Thyroid gland (tissue), 4 donors: ENCODE measurements around the gene OR3A3. TPM values are rescaled to one million over a fixed set of nuclear protein-coding genes. Genes with fewer than 3 reads are reported as not detected.
"Not testable (repeated sequence)": the region's sequence is repeated elsewhere in the genome, so short reads cannot be mapped to it uniquely, and the experiment has no call there.

ENCODE experiments used
- DNase-seq, 2 donors: peaks; one replicate each; pipeline ENCODE4 v3.0.0-alpha.2; 2019
- H3K27ac ChIP-seq, 3 donors: fragments of 200-600 bp; sonication (generic); 1 replicate in 2 of 3; 2 replicates in 1 of 3; pipeline ENCODE4 v1.5.1; 2016 to 2019; ENCODE audit warnings: mild to moderate bottlenecking in 1 of 3, moderate library complexity in 1 of 3
- H3K27me3 ChIP-seq: fragments of 200-600 bp; sonication (generic); one replicate; pipeline ENCODE4 v1.5.1; 2019
- H3K36me3 ChIP-seq, 2 donors: fragments of 200-600 bp; sonication (generic); one replicate each; pipeline ENCODE4 v1.5.1; 2016 to 2019
- H3K4me1 ChIP-seq, 2 donors: fragments of 200-600 bp; sonication (generic); one replicate each; pipeline ENCODE4 v1.5.1; 2017 to 2019
- H3K4me3 ChIP-seq, 3 donors: fragments of 200-600 bp; sonication (generic); replicated peaks in 1 of 3; 1 replicate in 2 of 3; 2 replicates in 1 of 3; pipeline ENCODE4 v1.5.1; 2016; ENCODE audit warnings: mild to moderate bottlenecking in 1 of 3
- H3K9me3 ChIP-seq: fragments of 200-600 bp; sonication (generic); one replicate; pipeline ENCODE4 v1.5.1; 2017
- CTCF ChIP-seq, 6 experiments: fragments of 200-600 bp in 3 of 6; fragments of 450-650 bp in 3 of 6; sonication (generic) in 3 of 6; IDR thresholded peaks; one replicate each; pipeline ENCODE4 v1.5.1; 2016 to 2019; ENCODE audit warnings: antibody characterized with exemption in 6 of 6, mild to moderate bottlenecking in 2 of 6, inconsistent platforms in 1 of 6, moderate library complexity in 1 of 6
- POLR2A ChIP-seq, 2 donors: fragments of 450-650 bp; IDR thresholded peaks; one replicate each; pipeline ENCODE4 v1.6.1; 2017; ENCODE audit warnings: antibody characterized with exemption in 2 of 2, mild to moderate bottlenecking in 2 of 2, moderate library complexity in 1 of 2
- WGBS, 2 donors: methylation state at CpG; one replicate each; pipeline ENCODE4 v1.1.5; 2017; 5-methylcytosine and 5-hydroxymethylcytosine counted together
- intact Hi-C: fragments of 100-400 bp; cut with DNase I; formaldehyde crosslinking; loops from one replicate; pipeline ENCODE4 v1.15.1; 2023
- total RNA-seq, 4 donors: library from RNA; depleted of rRNA; stranded (reverse); fragments of >200 nt; gene quantifications; one replicate each; pipeline ENCODE4 v1.2.3, GENCODE V29; 2016

The OR3A3 gene
- total RNA-seq: not detected

DNA sequence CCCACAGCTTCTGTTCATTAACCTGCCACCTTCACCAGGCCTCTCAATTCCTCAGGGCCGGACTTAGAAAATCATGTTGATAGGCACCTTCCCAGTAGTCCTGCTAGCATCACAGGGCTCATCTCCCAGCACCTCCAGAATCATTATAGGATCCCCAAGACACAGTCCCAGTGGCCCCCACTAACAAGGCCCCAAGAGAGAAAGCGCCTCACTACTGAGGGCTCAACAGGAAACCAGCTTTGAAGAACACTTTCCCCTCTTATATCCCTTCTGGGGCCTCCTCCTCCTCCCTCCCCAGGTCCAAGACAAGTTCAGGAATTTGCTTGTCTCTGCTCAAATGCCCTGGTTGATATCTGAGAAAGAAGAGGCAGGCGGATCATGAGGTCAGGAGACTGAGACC lies at the start of gene OR3A3:
Gene OR3A3, plus strand, starts transcription at position 301 of the 400 bp plus-strand sequence.
- WGBS, 2 donors: 81 to 86% methylated on average over 3 of the region's 3 CpGs
- no peak within 1 kb of the TSS for H3K4me3 ChIP-seq
- no peak for TF ChIP-seq POLR2A (IDR thresholded peaks at IDR 0.05)
- no peak for TF ChIP-seq CTCF (IDR thresholded peaks at IDR 0.05)

DNA sequence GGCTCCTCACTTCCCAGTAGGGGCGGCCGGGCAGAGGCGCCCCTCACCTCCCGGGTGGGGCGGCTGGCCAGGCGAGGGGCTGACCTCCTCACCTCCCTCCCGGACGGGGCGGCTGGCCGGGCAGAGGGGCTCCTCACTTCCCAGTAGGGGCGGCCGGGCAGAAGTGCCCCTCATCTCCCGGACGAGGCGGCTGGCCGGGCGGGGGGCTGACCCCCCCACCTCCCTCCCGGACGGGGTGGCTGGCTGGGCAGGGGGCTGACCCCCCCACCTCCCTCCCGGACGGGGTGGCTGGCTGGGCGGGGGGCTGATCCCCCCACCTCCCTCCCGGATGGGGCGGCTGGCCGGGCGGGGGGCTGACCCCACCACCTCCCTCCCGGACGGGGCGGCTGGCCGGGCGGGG lies 40.0 kb upstream of the OR3A3 start:
- H3K27me3 ChIP-seq, intact Hi-C loops, H3K4me3 ChIP-seq, DNase-seq, H3K36me3 ChIP-seq, H3K27ac ChIP-seq, H3K4me1 ChIP-seq, H3K9me3 ChIP-seq: not testable (repeated sequence)
- WGBS, 2 donors: no CpG with 5 or more reads among the region's 31 CpGs

More for the DNA sequence above, at the start of gene OR3A3:
- no peak within 1 kb of the TSS for H3K27ac ChIP-seq
- no peak for DNase-seq
- no peaks in the 10 kb centered on the region for H3K9me3 ChIP-seq
- H3K4me1 ChIP-seq: no peaks in the 10 kb centered on the region
- intact Hi-C loops: no loop called here
- no peaks in the 10 kb centered on the region for H3K27me3 ChIP-seq
- no peaks in the 10 kb centered on the region for H3K36me3 ChIP-seq

GRCh38 chr17:3378321-3378720 lies 32.8 kb upstream of the OR3A3 start:
- Histone ChIP-seq H3K9me3 (no peaks in the 10 kb centered on the region), H3K27me3 (no peaks in the 10 kb centered on the region), H3K4me3 (no peak overlapping the region), H3K27ac (no peak overlapping the region), H3K36me3 (no peaks in the 10 kb centered on the region), H3K4me1 (no peaks in the 10 kb centered on the region)
- DNase-seq: no peak
- intact Hi-C loops: no loop called here
- TF ChIP-seq CTCF (IDR thresholded peaks at IDR 0.05): no peak
- no peak for TF ChIP-seq POLR2A (IDR thresholded peaks at IDR 0.05)
- WGBS, 2 donors: 65 to 80% methylated on average over 4 to 7 of the region's 8 CpGs

- intact Hi-C loops: no loop called here
- Histone ChIP-seq H3K9me3 (no peaks in the 10 kb centered on the region), H3K36me3 (no peaks in the 10 kb centered on the region), H3K4me3 (no peak overlapping the region), H3K4me1 (no peaks in the 10 kb centered on the region), H3K27me3 (no peaks in the 10 kb centered on the region), H3K27ac (no peak overlapping the region)
- DNase-seq: no peak
- TF ChIP-seq CTCF (IDR thresholded peaks at IDR 0.05) (no peak), POLR2A (IDR thresholded peaks at IDR 0.05) (no peak)
- WGBS, 2 donors: 63 to 72% methylated on average over 5 of the region's 5 CpGs
Observed at GRCh38 chr17:3381957-3382356, 29.2 kb upstream of the OR3A3 start.

DNA sequence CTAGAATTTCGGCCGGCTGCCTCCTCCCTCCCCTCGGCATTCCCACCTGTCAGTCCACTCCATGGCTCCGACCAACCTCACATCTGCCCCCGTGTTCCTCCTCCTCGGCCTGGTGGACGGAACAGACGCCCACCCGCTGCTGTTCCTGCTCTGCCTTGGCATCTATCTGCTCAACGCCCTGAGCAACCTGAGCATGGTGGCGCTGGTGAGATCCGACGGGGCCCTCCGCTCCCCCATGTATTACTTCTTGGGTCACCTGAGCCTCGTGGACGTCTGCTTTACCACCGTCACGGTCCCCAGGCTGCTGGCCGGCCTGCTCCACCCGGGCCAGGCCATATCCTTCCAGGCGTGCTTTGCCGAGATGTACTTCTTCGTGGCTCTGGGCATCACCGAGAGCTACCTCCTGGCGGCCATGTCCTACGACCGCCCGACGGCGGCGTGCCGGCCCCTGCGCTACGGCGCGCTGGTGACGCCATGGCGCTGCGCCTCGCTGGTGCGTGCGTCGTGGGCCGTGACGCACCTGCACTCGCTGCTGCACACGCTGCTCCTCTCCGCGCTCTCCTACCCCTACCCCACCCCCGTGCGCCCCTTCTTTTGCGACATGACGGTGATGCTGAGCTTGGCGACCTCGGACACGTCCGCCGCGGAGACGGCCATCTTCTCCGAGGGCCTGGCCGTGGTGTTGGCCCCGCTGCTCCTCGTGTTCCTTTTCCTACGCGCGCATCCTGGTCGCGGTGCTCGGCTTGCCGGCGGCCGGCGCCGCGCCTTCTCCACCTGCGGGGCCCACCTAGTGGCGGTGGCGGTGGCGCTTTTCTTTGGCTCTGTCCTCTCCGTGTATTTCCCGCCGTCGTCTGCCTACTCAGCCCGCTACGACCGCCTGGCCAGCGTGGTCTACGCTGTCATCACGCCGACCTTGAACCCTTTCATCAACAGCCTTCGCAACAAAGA lies 25.0 kb upstream of the OR3A3 start, which contains the start of gene OR3A2:
Gene OR3A2, minus strand, starts transcription at position 440 of the 948 bp plus-strand sequence.
- no peak within 1 kb of the TSS for H3K27ac ChIP-seq
- TF ChIP-seq CTCF (IDR thresholded peaks at IDR 0.05): no peak
- no peaks in the 10 kb centered on the region for H3K36me3 ChIP-seq
- H3K4me3 ChIP-seq: no peak within 1 kb of the TSS
- no peaks in the 10 kb centered on the region for H3K9me3 ChIP-seq
- no peaks in the 10 kb centered on the region for H3K4me1 ChIP-seq
- 28 to 37% methylated on average over 65 to 76 of the region's 92 CpGs for WGBS, 2 donors
- DNase-seq: no peak
- intact Hi-C loops: no loop called here
- H3K27me3 ChIP-seq: no peaks in the 10 kb centered on the region
